H1 (cell line): ENCODE data around the gene DENND5B. TPM values are rescaled to one million over a fixed set of nuclear protein-coding genes. Genes with fewer than 3 reads are reported as not detected.

ENCODE experiments used
- BCL11A ChIP-seq, 2 experiments: IDR thresholded peaks; one replicate each; pipeline ENCODE4 v1.6.1; 2011; ENCODE audit warnings: low read depth in 2 of 2, low read length in 2 of 2, mild to moderate bottlenecking in 2 of 2
- BRCA1 ChIP-seq: IDR thresholded peaks from 2 replicates; pipeline ENCODE4 v1.6.1; 2012; ENCODE audit warnings: low read depth, low read length, improper control_type of control experiment
- HDAC2 ChIP-seq, 2 experiments: fragments of 300-600 bp in 1 of 2; sonication (generic) in 1 of 2; IDR thresholded peaks; 2 replicates each; pipeline ENCODE4 v1.6.1; 2011 to 2012; ENCODE audit warnings: low read depth in 2 of 2, low read length in 2 of 2, mild to moderate bottlenecking in 2 of 2, moderate library complexity in 2 of 2, borderline replicate concordance in 1 of 2, inconsistent platforms in 1 of 2
- JUND ChIP-seq: IDR thresholded peaks from 2 replicates; pipeline ENCODE4 v1.6.1; 2011; ENCODE audit warnings: mild to moderate bottlenecking, improper control_type of control experiment, low read length
- KDM4A ChIP-seq: IDR thresholded peaks from one replicate; pipeline ENCODE4 v1.7.1; 2012; ENCODE audit warnings: low read depth, mild to moderate bottlenecking, moderate library complexity, low read length, inconsistent platforms; ENCODE audit not compliant: severe bottlenecking
- MAFK ChIP-seq: IDR thresholded peaks from 2 replicates; pipeline ENCODE4 v1.6.1; 2012; ENCODE audit warnings: low read depth, mild to moderate bottlenecking, improper control_type of control experiment, low read length
- RAD21 ChIP-seq, 2 experiments: IDR thresholded peaks in 1 of 2; conservative IDR thresholded peaks in 1 of 2; 2 replicates each; pipeline ENCODE4 v1.6.1; 2011; ENCODE audit warnings: low read depth in 2 of 2, low read length in 2 of 2, improper control_type of control experiment in 1 of 2, inconsistent platforms in 1 of 2, mild to moderate bottlenecking in 1 of 2, moderate library complexity in 1 of 2
- RBBP5 ChIP-seq: IDR thresholded peaks from 2 replicates; pipeline ENCODE4 v1.7.1; 2012; ENCODE audit warnings: low read depth, mild to moderate bottlenecking, inconsistent platforms, low read length, moderate library complexity, borderline replicate concordance
- SIN3A ChIP-seq, 2 experiments: IDR thresholded peaks in 1 of 2; conservative IDR thresholded peaks in 1 of 2; 2 replicates each; pipeline ENCODE4 v1.6.1; 2011 to 2012; ENCODE audit warnings: low read length in 2 of 2, improper control_type of control experiment in 1 of 2, low read depth in 1 of 2, mild to moderate bottlenecking in 1 of 2
- SP2 ChIP-seq: IDR thresholded peaks from 2 replicates; pipeline ENCODE4 v1.6.1; 2012; ENCODE audit warnings: mild to moderate bottlenecking, low read length, inconsistent platforms
- SRF ChIP-seq: IDR thresholded peaks from 2 replicates; pipeline ENCODE4 v1.6.1; 2011; ENCODE audit warnings: mild to moderate bottlenecking, low read depth, low read length, moderate library complexity
- TAF1 ChIP-seq: IDR thresholded peaks from 2 replicates; pipeline ENCODE4 v1.6.1; 2011; ENCODE audit warnings: mild to moderate bottlenecking, low read depth, low read length
- USF2 ChIP-seq: IDR thresholded peaks from 2 replicates; pipeline ENCODE4 v1.6.1; 2011; ENCODE audit warnings: low read length, improper control_type of control experiment
- polyA plus RNA-seq, 7 experiments: library from polyadenylated mRNA; depleted of rRNA in 3 of 7; stranded (reverse) in 5 of 7; unstranded in 2 of 7; fragments of >200 nt in 5 of 7; fragments of 200-250 nt in 2 of 7; gene quantifications; 1 replicate in 5 of 7; 2 replicates in 1 of 7; 4 replicates in 1 of 7; pipeline versions ENCODE4 v1.2.1 to v1.2.3, GENCODE V29; 2011 to 2013; ENCODE audit warnings: missing spikeins in 2 of 7, mixed read lengths in 2 of 7
- total RNA-seq: library from RNA; stranded (reverse); fragmentation: NEBNext Ultra II Directional; extraction: Animal tissue kit (Norgen Biotek cat#: 25700); gene quantifications from 2 replicates; pipeline ENCODE4 v1.2.1, GENCODE V29; 2021

DENND5B gene
- total and polyA plus RNA-seq, 2 of the 8 experiments (the other 6 are each of a cell fraction or from before 2014, with no cell fraction given), result 13.4 to 20.2 TPM

GRCh38 chr12:31589904-31590641 lies 863 bp downstream of the DENND5B start (continued):
- TF ChIP-seq SP2 (no peak), RBBP5 (peak; percentile 80), BCL11A (IDR thresholded peaks at IDR 0.05; ENCODE audit: low read depth in 2 of 2, low read length in 2 of 2) (no peak), JUND (0 out of 2 replicates have a peak, but pooled peaks have one; percentile 14), USF2 (peak; percentile 50), MAFK (no peak), RAD21 (IDR thresholded peaks at IDR 0.05 in 1 of 2, conservative IDR thresholded peaks at IDR 0.05 in 1 of 2; ENCODE audit: low read depth in 2 of 2, low read length in 2 of 2) (0 out of 4 replicates have a peak, but pooled peaks have one; percentile 2 to 3), SIN3A (conservative IDR thresholded peaks at IDR 0.05 in 1 of 2, IDR thresholded peaks at IDR 0.05 in 1 of 2; ENCODE audit: low read depth in 1 of 2, low read length in 2 of 2) (0 out of 4 replicates have a peak, but pooled peaks of 1 of the 2 experiments have one; percentile 35), HDAC2 (IDR thresholded peaks at IDR 0.05; ENCODE audit: borderline replicate concordance in 1 of 2, low read depth in 2 of 2, low read length in 2 of 2) (0 out of 4 replicates have a peak, but pooled peaks of 1 of the 2 experiments have one; percentile 16), SRF (no peak), BRCA1 (no peak), KDM4A (peak; percentile 95), TAF1 (peak; percentile 38; the same call in 1 of the 2 replicates)
